IMR-90 (cell line): Measurements from ENCODE around the gene SETDB1. TPM values are rescaled to one million over a fixed set of nuclear protein-coding genes. Genes with fewer than 3 reads are reported as not detected.

Source experiments
- ATAC-seq: fragments of 200-7000 bp; cut with Tn5 transposase; 2 replicates; pipeline ENCODE4 v1.9.1; 2020; ENCODE audit warnings: low read depth, mild to moderate bottlenecking, moderate library complexity
- BruUV-seq: library from RNA; stranded (reverse); fragments of 400-500 nt; replicated peaks from 2 replicates; lab custom pipeline; 2021; lab: Mats Ljungman, UMichigan
- CTCF ChIA-PET: fragments of 300-600 bp; formaldehyde crosslinking; extraction: SDS; loops from one replicate; lab custom pipeline; 2021; ENCODE audit warnings: antibody characterized with exemption; lab: Yijun Ruan, JAX
- POLR2A ChIA-PET: fragments of 300-600 bp; sonication (Branson Sonifier 250); formaldehyde crosslinking; loops from one replicate; lab custom pipeline; 2022; ENCODE audit warnings: antibody characterized with exemption; ENCODE audit not compliant: unreplicated experiment; lab: Charles Lee
- DNase-seq: peaks from one replicate; pipeline ENCODE4 v3.0.0; 2013
- H2AFZ ChIP-seq: replicated peaks from 2 replicates; pipeline ENCODE3; 2013; ENCODE audit warnings: low read length, mild to moderate bottlenecking; ENCODE audit not compliant: poor library complexity
- H2AK5ac ChIP-seq: 2 replicates; pipeline ENCODE4 v1.6.1; 2013; ENCODE audit warnings: low read depth, low read length, inconsistent platforms
- H2AK9ac ChIP-seq: replicated peaks from 2 replicates; pipeline ENCODE3; 2013; ENCODE audit warnings: mild to moderate bottlenecking, low read depth, low read length, moderate library complexity; ENCODE audit not compliant: poor library complexity
- H2BK120ac ChIP-seq: 2 replicates; pipeline ENCODE4 v1.6.1; 2013; ENCODE audit warnings: low read depth, low read length, inconsistent platforms
- H2BK15ac ChIP-seq: 3 replicates; pipeline ENCODE4 v1.6.1; 2013; ENCODE audit warnings: low read depth, low read length, inconsistent platforms
- H2BK20ac ChIP-seq: 2 replicates; pipeline ENCODE4 v1.6.1; 2013; ENCODE audit warnings: low read depth, mild to moderate bottlenecking, inconsistent platforms, low read length, moderate library complexity
- H2BK5ac ChIP-seq: 2 replicates; pipeline ENCODE4 v1.6.1; 2013; ENCODE audit warnings: mild to moderate bottlenecking, low read depth, low read length, inconsistent platforms; ENCODE audit not compliant: poor library complexity, severe bottlenecking
- H3K14ac ChIP-seq: replicated peaks from 2 replicates; pipeline ENCODE4 v1.6.1; 2013; ENCODE audit warnings: low read depth, low read length, inconsistent platforms
- H3K18ac ChIP-seq: 2 replicates; pipeline ENCODE4 v1.6.1; 2013; ENCODE audit warnings: low read depth, low read length, control low read depth
- H3K23ac ChIP-seq: 2 replicates; pipeline ENCODE4 v1.6.1; 2013; ENCODE audit warnings: low read depth, low read length, inconsistent platforms
- H3K27ac ChIP-seq: 2 replicates; pipeline ENCODE4 v1.5.1; 2013; ENCODE audit warnings: mild to moderate bottlenecking, control low read depth, low read length; ENCODE audit not compliant: insufficient read depth
- H3K27me3 ChIP-seq: 2 replicates; pipeline ENCODE4 v1.6.1; 2013; ENCODE audit warnings: low read length; ENCODE audit not compliant: control insufficient read depth, insufficient read depth
- H3K36me3 ChIP-seq: 2 replicates; pipeline ENCODE4 v1.6.1; 2013; ENCODE audit warnings: low read length, mixed read lengths; ENCODE audit not compliant: control insufficient read depth, insufficient read depth
- H3K4ac ChIP-seq: 2 replicates; pipeline ENCODE4 v1.6.1; 2013; ENCODE audit warnings: low read depth, low read length, inconsistent platforms
- H3K4me1 ChIP-seq: 2 replicates; pipeline ENCODE4 v1.6.1; 2013; ENCODE audit warnings: low read length, mixed read lengths; ENCODE audit not compliant: control insufficient read depth, insufficient read depth
- H3K4me2 ChIP-seq: 2 replicates; pipeline ENCODE4 v1.6.1; 2013; ENCODE audit warnings: low read depth, mild to moderate bottlenecking, control low read depth, low read length, moderate library complexity
- H3K4me3 ChIP-seq: 2 replicates; pipeline ENCODE4 v1.5.1; 2013; ENCODE audit warnings: low read depth, mild to moderate bottlenecking, control low read depth, low read length, moderate library complexity; ENCODE audit not compliant: insufficient read depth
- H3K56ac ChIP-seq: 2 replicates; pipeline ENCODE4 v1.6.1; 2013; ENCODE audit warnings: low read length, inconsistent platforms; ENCODE audit not compliant: insufficient read depth; ENCODE audit errors: extremely low read depth
- H3K79me1 ChIP-seq, 2 experiments: 2 replicates each; pipeline ENCODE4 v1.6.1; 2013; ENCODE audit warnings: low read length in 2 of 2, inconsistent platforms in 1 of 2, low read depth in 1 of 2
- H3K9ac ChIP-seq: 2 replicates; pipeline ENCODE4 v1.6.1; 2013; ENCODE audit warnings: low read depth, low read length, control low read depth
- H3K9me1 ChIP-seq: 2 replicates; pipeline ENCODE4 v1.6.1; 2013; ENCODE audit warnings: low read length, inconsistent platforms; ENCODE audit not compliant: insufficient read depth
- H3K9me3 ChIP-seq: 2 replicates; pipeline ENCODE4 v1.6.1; 2013; ENCODE audit warnings: low read length; ENCODE audit not compliant: control insufficient read depth, insufficient read depth
- H4K20me1 ChIP-seq: 2 replicates; pipeline ENCODE4 v1.6.1; 2013; ENCODE audit warnings: low read length, inconsistent platforms; ENCODE audit not compliant: insufficient read depth
- H4K5ac ChIP-seq: 2 replicates; pipeline ENCODE4 v1.6.1; 2013; ENCODE audit warnings: mild to moderate bottlenecking, low read depth, low read length, control low read depth
- H4K8ac ChIP-seq, 2 experiments: 2 replicates each; pipeline ENCODE4 v1.6.1; 2013; ENCODE audit warnings: low read depth in 2 of 2, low read length in 2 of 2, control low read depth in 1 of 2, inconsistent platforms in 1 of 2
- H4K91ac ChIP-seq: 2 replicates; pipeline ENCODE4 v1.6.1; 2013; ENCODE audit warnings: low read depth, low read length, inconsistent platforms; ENCODE audit not compliant: insufficient read depth
- CEBPB ChIP-seq: IDR thresholded peaks from 2 replicates; pipeline ENCODE4 v1.6.1; 2012; ENCODE audit warnings: low read depth, low read length, improper control_type of control experiment
- CHD1 ChIP-seq: IDR thresholded peaks from 2 replicates; pipeline ENCODE4 v1.6.1; 2012; ENCODE audit warnings: low read depth, low read length, improper control_type of control experiment
- FOS ChIP-seq: fragments of 150-350 bp; IDR thresholded peaks from 2 replicates; pipeline ENCODE4 v1.6.1; 2016; ENCODE audit warnings: low read depth, low read length
- MAFK ChIP-seq: IDR thresholded peaks from 2 replicates; pipeline ENCODE4 v1.6.1; 2012; ENCODE audit warnings: low read depth, low read length, improper control_type of control experiment
- MAZ ChIP-seq: IDR thresholded peaks from 2 replicates; pipeline ENCODE4 v1.6.1; 2012; ENCODE audit warnings: low read depth, mild to moderate bottlenecking, low read length, improper control_type of control experiment, moderate library complexity, borderline replicate concordance
- MXI1 ChIP-seq: IDR thresholded peaks from 2 replicates; pipeline ENCODE4 v1.6.1; 2012; ENCODE audit warnings: low read depth, mild to moderate bottlenecking, low read length, moderate library complexity, borderline replicate concordance
- POLR2A ChIP-seq: IDR thresholded peaks from 2 replicates; pipeline ENCODE4 v1.6.1; 2012; ENCODE audit warnings: mild to moderate bottlenecking, low read depth, low read length
- RAD21 ChIP-seq: IDR thresholded peaks from 2 replicates; pipeline ENCODE4 v1.6.1; 2012; ENCODE audit warnings: low read length, improper control_type of control experiment
- RCOR1 ChIP-seq: IDR thresholded peaks from 2 replicates; pipeline ENCODE4 v1.6.1; 2012; ENCODE audit warnings: mild to moderate bottlenecking, low read length, improper control_type of control experiment; ENCODE audit not compliant: insufficient replicate concordance
- USF2 ChIP-seq: fragments of 150-350 bp; IDR thresholded peaks from 2 replicates; pipeline ENCODE4 v1.6.1; 2017; ENCODE audit warnings: mild to moderate bottlenecking, antibody characterized with exemption, low read length, low read depth
- WGBS, 2 experiments: methylation state at CpG; one replicate each; pipeline versions ENCODE4 v1.1.5 to v1.1.7; 2013; ENCODE audit warnings: missing lambda C conversion rate in 2 of 2; ENCODE audit not compliant: insufficient read length in 1 of 2; ENCODE audit errors: extremely low coverage in 2 of 2; 5-methylcytosine and 5-hydroxymethylcytosine counted together
- dilution Hi-C: fragments of 300-500 bp; cut with HindIII; formaldehyde crosslinking; loops from one replicate; pipeline ENCODE4 v1.14.3; 2018; ENCODE audit warnings: low sequenced_read_pairs; ENCODE audit not compliant: unreplicated experiment
- in situ Hi-C: fragments of 300-500 bp; cut with MboI; formaldehyde crosslinking; loops from 3 replicates; pipeline ENCODE4 v1.14.3; 2019; ENCODE audit warnings: low sequenced_read_pairs, inconsistent platforms, mixed read lengths
- intact Hi-C: fragments of 100-400 bp; cut with micrococcal nuclease; formaldehyde crosslinking; loops from 2 replicates; pipeline ENCODE4 v1.10.0; 2022
- polyA plus RNA-seq, 3 experiments: library from polyadenylated mRNA; depleted of rRNA; stranded (reverse); fragments of >200 nt; gene quantifications; 2 replicates each; pipeline ENCODE4 v1.2.3, GENCODE V29; 2012; ENCODE audit warnings: low replicate concordance in 1 of 3
- total RNA-seq: library from RNA; depleted of rRNA; stranded (reverse); fragments of >200 nt; gene quantifications from 2 replicates; pipeline ENCODE4 v1.2.3, GENCODE V29; 2012

The SETDB1 gene
- total and polyA plus RNA-seq, 2 of the 4 experiments (the other 2 are of a cell fraction), result 18.7 to 22.9 TPM

- no peak overlapping the region for H4K8ac ChIP-seq
- no peak overlapping the region for H2BK20ac ChIP-seq
- H3K18ac ChIP-seq, result no peak overlapping the region
- intact Hi-C loops, result no loop called here
- H4K20me1 ChIP-seq, result no peaks in the 10 kb centered on the region
- no peaks in the 10 kb centered on the region for H3K9me3 ChIP-seq
- no peak overlapping the region for H3K27ac ChIP-seq
- no peak for TF ChIP-seq FOS
- no peak for TF ChIP-seq POLR2A
- no peak for TF ChIP-seq CEBPB
- TF ChIP-seq MXI1, result no peak
- TF ChIP-seq MAFK, result no peak
- no peak for TF ChIP-seq RAD21
- TF ChIP-seq MAZ, result no peak
- TF ChIP-seq USF2, result no peak
- no peak for TF ChIP-seq RCOR1
- TF ChIP-seq CHD1, result no peak
- H3K36me3 ChIP-seq, result peaks cover 11% of the 10 kb centered on the region
- CTCF ChIA-PET, result no interaction called here
- DNase-seq (no peak), ATAC-seq (no peak)
- H3K79me1 ChIP-seq, result no peaks in the 10 kb centered on the region
- in situ Hi-C loops, result no loop called here
- H3K56ac ChIP-seq, result no peak overlapping the region
- H3K9ac ChIP-seq, result no peak overlapping the region
- no peak overlapping the region for H4K5ac ChIP-seq
- no peak overlapping the region for H3K4me2 ChIP-seq
- H3K4me3 ChIP-seq, result no peak overlapping the region
- no peak overlapping the region for H3K23ac ChIP-seq
- BruUV-seq, result no TSS peak
- no peak overlapping the region for H3K4ac ChIP-seq
- 88% methylated on average over 2 of the region's 4 CpGs; no CpG with 5 or more reads in 1 of the 2 experiments for WGBS, 2 experiments
- POLR2A ChIA-PET, result no interaction called here
- no peak overlapping the region for H2AFZ ChIP-seq
- no peaks in the 10 kb centered on the region for H3K4me1 ChIP-seq
- no peak overlapping the region for H2AK5ac ChIP-seq
- H2BK15ac ChIP-seq, result no peak overlapping the region
- H3K9me1 ChIP-seq, result no peaks in the 10 kb centered on the region
- H2BK5ac ChIP-seq, result no peak overlapping the region
- no peak overlapping the region for H2BK120ac ChIP-seq
- H4K91ac ChIP-seq, result no peak overlapping the region
- peaks cover 2% of the 10 kb centered on the region; the same call in 1 of the 2 replicates for H3K27me3 ChIP-seq
- no peak overlapping the region for H3K14ac ChIP-seq
- dilution Hi-C loops, result no loop called here
- no peak overlapping the region for H2AK9ac ChIP-seq
These were observed 66.5 kb downstream of the SETDB1 start for GRCh38 chr1:150992626-150993025.
